ENCODE measurements around the gene PGP. TPM values are rescaled to one million over a fixed set of nuclear protein-coding genes. Genes with fewer than 3 reads are reported as not detected.

The PGP gene
- total RNA-seq, 1 experiment from 2014 or later, result 38.3 TPM

GRCh38 chr16:2186505-2186904 lies 28.1 kb downstream of the PGP start:
- Histone ChIP-seq H2BK20ac (ENCODE audit: low read depth, low read length, poor library complexity, severe bottlenecking) (no peak overlapping the region), H4K91ac (ENCODE audit: insufficient read length, low read depth, low read length) (no peak overlapping the region), H3T11ph (ENCODE audit: low read length) (no peak overlapping the region), H4K8ac (replicated peaks; ENCODE audit: insufficient read length, low read depth, low read length) (no peak overlapping the region), H3K23ac (ENCODE audit: insufficient read length, low read depth, low read length) (no peak overlapping the region), H3K4me2 (ENCODE audit: insufficient read depth, insufficient read length, low read length) (no peak overlapping the region), H3K14ac (ENCODE audit: insufficient read depth, low read length) (no peak overlapping the region), H3K79me1 (ENCODE audit: insufficient read depth, low read depth, low read length, poor library complexity, severe bottlenecking) (no peaks in the 10 kb centered on the region), H2BK12ac (ENCODE audit: insufficient read length, low read depth, low read length) (no peak overlapping the region), H2BK15ac (ENCODE audit: low read depth, low read length) (no peak overlapping the region), H3K79me2 (ENCODE audit: insufficient read depth, low read length) (no peaks in the 10 kb centered on the region), H3K9ac (ENCODE audit: extremely low read depth, insufficient read length, low read length) (no peak overlapping the region), H4K20me1 (ENCODE audit: control insufficient read depth, insufficient read depth, insufficient read length) (peaks cover 3% of the 10 kb centered on the region), H3K4ac (ENCODE audit: low read depth, low read length) (no peak overlapping the region), H3K9me3 (ENCODE audit: control insufficient read depth, low read depth, low read length) (no peaks in the 10 kb centered on the region), H2AFZ (ENCODE audit: low read length) (no peak overlapping the region), H3K23me2 (ENCODE audit: insufficient read length, low read depth, low read length, poor library complexity, severe bottlenecking) (no peaks in the 10 kb centered on the region), H3K27me3 (ENCODE audit: insufficient read depth, low read length) (no peaks in the 10 kb centered on the region), H3K27ac (ENCODE audit: insufficient read length, low read depth, low read length) (no peak overlapping the region), H2BK120ac (ENCODE audit: low read depth, low read length, poor library complexity, severe bottlenecking) (no peak overlapping the region), H2AK5ac (ENCODE audit: insufficient read length, low read length) (no peak overlapping the region), H4K5ac (ENCODE audit: insufficient read length, low read depth, low read length) (no peak overlapping the region), H2BK5ac (ENCODE audit: insufficient read length, low read length) (no peak overlapping the region), H3K4me1 (ENCODE audit: insufficient read depth, low read length) (no peaks in the 10 kb centered on the region), H3K56ac (ENCODE audit: insufficient read length, low read depth, low read length) (no peak overlapping the region), H3K18ac (ENCODE audit: insufficient read length, low read depth, low read length) (no peak overlapping the region)
- DNase-seq, result no peak
- peaks cover 3 to 9% of the 10 kb centered on the region in 2 experiments for H3K4me1 Mint-ChIP-seq
- no peak overlapping the region for H3K4me3 Mint-ChIP-seq
- H3K36me3 Mint-ChIP-seq (ENCODE audit: insufficient read depth in 1 of 3, low read depth in 3 of 3), result peaks cover 0 to 9% (median 4%) of the 10 kb centered on the region in 3 experiments; a peak in 3 of 7 replicates
- no peak overlapping the region for H3K27ac Mint-ChIP-seq
- no peaks in the 10 kb centered on the region; the same call in 1 of the 2 replicates for H3K27me3 Mint-ChIP-seq (ENCODE audit: low read depth)
- no CpG with 5 or more reads among the region's 20 CpGs for WGBS (ENCODE audit: extremely low coverage, insufficient read length, low lambda C conversion rate)
- TF ChIP-seq, protein P1, sequence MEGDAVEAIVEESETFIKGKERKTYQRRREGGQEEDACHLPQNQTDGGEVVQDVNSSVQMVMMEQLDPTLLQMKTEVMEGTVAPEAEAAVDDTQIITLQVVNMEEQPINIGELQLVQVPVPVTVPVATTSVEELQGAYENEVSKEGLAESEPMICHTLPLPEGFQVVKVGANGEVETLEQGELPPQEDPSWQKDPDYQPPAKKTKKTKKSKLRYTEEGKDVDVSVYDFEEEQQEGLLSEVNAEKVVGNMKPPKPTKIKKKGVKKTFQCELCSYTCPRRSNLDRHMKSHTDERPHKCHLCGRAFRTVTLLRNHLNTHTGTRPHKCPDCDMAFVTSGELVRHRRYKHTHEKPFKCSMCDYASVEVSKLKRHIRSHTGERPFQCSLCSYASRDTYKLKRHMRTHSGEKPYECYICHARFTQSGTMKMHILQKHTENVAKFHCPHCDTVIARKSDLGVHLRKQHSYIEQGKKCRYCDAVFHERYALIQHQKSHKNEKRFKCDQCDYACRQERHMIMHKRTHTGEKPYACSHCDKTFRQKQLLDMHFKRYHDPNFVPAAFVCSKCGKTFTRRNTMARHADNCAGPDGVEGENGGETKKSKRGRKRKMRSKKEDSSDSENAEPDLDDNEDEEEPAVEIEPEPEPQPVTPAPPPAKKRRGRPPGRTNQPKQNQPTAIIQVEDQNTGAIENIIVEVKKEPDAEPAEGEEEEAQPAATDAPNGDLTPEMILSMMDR (conservative IDR thresholded peaks at IDR 0.05), result no peak
- H3K9me3 Mint-ChIP-seq, result no peaks in the 10 kb centered on the region

All from H9 (cell line).